GM12875 (cell line): ENCODE results near the gene WBP2.

Source experiments
- H3K4me3 ChIP-seq: one replicate; pipeline ENCODE4 v1.5.1; 2011; ENCODE audit warnings: low read depth, low read length, control low read depth
- TF ChIP-seq, protein P1 (sequence below): IDR thresholded peaks from 2 replicates; pipeline ENCODE4 v1.5.1; 2011; ENCODE audit warnings: low read depth, mild to moderate bottlenecking, control low read depth, inconsistent platforms, low read length, moderate library complexity, borderline replicate concordance; ENCODE audit not compliant: insufficient read depth

The WBP2 gene

DNA sequence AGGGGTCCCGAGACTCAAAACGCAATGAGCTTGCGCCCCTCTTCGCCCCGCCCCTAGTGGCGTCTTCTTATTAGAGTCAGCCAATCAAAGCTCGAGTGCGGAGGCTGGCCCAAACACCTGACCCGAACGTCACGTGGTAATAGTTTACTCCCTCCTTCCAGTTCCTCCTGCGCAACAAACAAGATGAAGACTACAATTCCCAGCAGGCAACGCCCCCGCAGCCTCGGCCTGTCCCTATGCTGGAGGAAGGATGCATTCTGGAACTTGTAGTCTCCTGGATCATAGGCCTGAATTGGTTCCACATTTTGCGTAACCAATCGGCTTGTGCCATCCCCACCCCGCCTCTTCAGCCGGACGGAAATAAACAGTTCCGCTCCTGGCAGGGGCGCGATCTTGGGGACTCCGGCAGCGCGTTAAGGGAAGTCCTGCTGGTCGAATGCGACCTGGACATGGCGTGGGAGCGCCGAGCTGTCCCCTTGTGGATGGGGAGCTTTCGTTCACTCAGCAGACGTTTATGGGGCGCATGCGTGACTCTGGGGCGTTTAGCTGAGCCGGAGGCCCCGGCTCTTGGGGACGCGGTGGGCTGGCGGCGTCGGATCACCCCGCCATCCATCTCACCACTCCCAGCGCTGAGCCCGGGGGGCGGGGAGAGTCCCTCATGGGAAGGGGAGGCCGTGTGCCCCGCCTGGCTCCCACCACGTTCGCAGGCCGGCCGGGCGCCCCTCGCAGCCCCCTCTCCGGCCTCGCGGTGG lies at the start of gene WBP2:
TSS of gene WBP2 (minus strand) at position 26 of the 752 bp plus-strand sequence. CDS start 38 bp downstream, outside the sequence.
- H3K4me3 ChIP-seq, result peak within 1 kb of the TSS; percentile 76
- TF ChIP-seq, protein P1, sequence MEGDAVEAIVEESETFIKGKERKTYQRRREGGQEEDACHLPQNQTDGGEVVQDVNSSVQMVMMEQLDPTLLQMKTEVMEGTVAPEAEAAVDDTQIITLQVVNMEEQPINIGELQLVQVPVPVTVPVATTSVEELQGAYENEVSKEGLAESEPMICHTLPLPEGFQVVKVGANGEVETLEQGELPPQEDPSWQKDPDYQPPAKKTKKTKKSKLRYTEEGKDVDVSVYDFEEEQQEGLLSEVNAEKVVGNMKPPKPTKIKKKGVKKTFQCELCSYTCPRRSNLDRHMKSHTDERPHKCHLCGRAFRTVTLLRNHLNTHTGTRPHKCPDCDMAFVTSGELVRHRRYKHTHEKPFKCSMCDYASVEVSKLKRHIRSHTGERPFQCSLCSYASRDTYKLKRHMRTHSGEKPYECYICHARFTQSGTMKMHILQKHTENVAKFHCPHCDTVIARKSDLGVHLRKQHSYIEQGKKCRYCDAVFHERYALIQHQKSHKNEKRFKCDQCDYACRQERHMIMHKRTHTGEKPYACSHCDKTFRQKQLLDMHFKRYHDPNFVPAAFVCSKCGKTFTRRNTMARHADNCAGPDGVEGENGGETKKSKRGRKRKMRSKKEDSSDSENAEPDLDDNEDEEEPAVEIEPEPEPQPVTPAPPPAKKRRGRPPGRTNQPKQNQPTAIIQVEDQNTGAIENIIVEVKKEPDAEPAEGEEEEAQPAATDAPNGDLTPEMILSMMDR, result peak; percentile 65

DNA sequence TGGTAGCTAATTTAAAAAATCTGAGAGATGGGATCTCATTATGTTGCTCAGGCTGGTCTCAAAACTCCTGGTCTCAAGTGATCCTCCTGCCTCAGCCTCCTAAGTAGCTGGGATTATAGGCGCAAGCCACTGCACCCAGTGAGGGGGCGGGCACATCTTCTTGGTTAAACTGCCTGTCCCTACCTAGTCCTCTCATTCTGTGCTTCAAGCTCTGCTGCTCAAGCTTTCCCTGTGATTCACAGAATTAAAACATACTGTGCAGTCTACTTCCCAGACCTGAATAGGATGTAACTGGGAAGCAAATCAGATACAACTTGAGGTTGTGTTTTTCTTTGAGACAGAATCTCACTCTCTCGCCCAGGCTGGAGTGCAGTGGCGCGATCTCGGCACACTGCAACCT lies 47.3 kb upstream of the WBP2 start:
- TF ChIP-seq, protein P1, result no peak
- no peak overlapping the region for H3K4me3 ChIP-seq

DNA sequence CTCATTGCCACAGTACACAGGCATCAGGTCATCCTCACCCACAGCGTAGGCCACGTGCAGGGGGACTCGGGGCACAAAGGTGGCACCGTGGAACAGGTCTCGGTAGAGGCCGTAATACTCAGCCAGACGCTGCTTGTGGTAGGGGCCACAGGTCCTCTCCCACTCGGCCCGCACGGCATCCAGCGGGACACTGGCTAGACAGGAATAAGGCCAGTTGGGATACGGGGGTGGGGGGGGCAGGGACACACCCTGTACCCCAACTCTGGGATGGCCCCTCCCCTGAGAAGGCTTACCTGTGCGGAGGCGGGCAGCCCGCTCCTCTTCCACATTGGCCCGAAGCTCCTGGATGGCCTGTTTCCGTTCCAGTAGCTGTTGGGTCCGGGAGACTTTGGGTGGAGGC lies 46.6 kb upstream of the WBP2 start:
- TF ChIP-seq, protein P1, result no peak
- no peak overlapping the region for H3K4me3 ChIP-seq

GRCh38 chr17:75900691-75901533 lies 45.8 kb upstream of the WBP2 start:
- TF ChIP-seq, protein P1, result no peak
- H3K4me3 ChIP-seq, result no peak overlapping the region

GRCh38 chr17:75899767-75900468 lies 44.8 kb upstream of the WBP2 start:
- TF ChIP-seq, protein P1, result no peak
- H3K4me3 ChIP-seq, result no peak overlapping the region

- H3K4me3 ChIP-seq, result no peak overlapping the region
- TF ChIP-seq, protein P1, result no peak
Observed at GRCh38 chr17:75899353-75899752, 44.2 kb upstream of the WBP2 start.
